Measurements from ENCODE around the gene OR6B1.

DNA sequence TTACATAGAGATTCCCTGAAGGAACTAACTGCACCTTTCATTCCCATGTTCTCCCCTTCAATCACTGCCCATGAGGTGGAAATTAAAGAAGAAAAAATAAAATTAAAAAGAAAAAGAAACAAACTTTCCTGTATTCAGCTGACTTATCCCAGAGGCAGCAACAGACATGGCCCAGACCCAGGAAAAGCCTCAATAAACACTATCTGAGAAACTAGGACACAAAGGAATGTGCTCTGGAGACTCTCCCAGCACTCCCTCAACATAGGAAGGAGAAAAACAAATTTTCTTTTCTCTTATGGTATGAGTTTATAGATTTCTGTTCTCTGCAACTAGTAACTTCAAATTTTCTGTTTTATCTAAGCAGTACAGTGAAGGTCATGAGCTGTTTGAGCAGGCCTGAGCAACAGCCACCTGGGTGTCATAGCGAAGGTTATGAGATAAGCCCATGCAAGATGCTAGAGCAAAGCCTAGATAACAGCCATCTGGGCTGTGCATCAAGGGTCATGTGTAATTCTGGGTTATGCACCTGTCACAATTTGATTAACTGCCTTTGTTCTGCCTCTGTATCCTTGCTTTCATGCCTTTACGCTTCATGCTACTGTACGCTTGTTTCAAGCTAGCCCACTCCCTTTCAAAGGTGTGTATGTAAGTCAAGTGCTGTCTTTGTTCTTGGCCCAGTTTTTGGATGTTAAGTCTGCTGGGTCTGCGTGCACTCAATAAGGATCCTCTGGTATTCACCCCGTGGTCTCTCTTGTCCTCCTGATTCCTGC is 11.0 kb upstream of the OR6B1 start:
- TF ChIP-seq, protein P1, sequence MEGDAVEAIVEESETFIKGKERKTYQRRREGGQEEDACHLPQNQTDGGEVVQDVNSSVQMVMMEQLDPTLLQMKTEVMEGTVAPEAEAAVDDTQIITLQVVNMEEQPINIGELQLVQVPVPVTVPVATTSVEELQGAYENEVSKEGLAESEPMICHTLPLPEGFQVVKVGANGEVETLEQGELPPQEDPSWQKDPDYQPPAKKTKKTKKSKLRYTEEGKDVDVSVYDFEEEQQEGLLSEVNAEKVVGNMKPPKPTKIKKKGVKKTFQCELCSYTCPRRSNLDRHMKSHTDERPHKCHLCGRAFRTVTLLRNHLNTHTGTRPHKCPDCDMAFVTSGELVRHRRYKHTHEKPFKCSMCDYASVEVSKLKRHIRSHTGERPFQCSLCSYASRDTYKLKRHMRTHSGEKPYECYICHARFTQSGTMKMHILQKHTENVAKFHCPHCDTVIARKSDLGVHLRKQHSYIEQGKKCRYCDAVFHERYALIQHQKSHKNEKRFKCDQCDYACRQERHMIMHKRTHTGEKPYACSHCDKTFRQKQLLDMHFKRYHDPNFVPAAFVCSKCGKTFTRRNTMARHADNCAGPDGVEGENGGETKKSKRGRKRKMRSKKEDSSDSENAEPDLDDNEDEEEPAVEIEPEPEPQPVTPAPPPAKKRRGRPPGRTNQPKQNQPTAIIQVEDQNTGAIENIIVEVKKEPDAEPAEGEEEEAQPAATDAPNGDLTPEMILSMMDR (IDR thresholded peaks at IDR 0.05; ENCODE audit: low read depth, low read length, poor library complexity, severe bottlenecking): no peak
- no peak for TF ChIP-seq EZH2phosphoT487 (IDR thresholded peaks at IDR 0.05; ENCODE audit: borderline replicate concordance, low read length)

All from DOHH2 (cell line).